D721Med (cell line): ENCODE measurements around the gene RAB3GAP2.

Experiments used
- DNase-seq: peaks from one replicate; pipeline ENCODE4 v3.0.0; 2011; ENCODE audit warnings: low spot score; ENCODE audit not compliant: insufficient read length
- FAIRE-seq: peaks from 2 replicates; lab custom pipeline; 2011; peaks lifted over from hg19 to GRCh38; lab: Jason Lieb, UNC
- TF ChIP-seq, protein P1 (sequence below): IDR thresholded peaks from 2 replicates; pipeline ENCODE4 v1.5.1; 2012; ENCODE audit warnings: mild to moderate bottlenecking, control low read depth; ENCODE audit not compliant: insufficient read depth; ENCODE audit errors: missing control alignments

The RAB3GAP2 gene

DNA sequence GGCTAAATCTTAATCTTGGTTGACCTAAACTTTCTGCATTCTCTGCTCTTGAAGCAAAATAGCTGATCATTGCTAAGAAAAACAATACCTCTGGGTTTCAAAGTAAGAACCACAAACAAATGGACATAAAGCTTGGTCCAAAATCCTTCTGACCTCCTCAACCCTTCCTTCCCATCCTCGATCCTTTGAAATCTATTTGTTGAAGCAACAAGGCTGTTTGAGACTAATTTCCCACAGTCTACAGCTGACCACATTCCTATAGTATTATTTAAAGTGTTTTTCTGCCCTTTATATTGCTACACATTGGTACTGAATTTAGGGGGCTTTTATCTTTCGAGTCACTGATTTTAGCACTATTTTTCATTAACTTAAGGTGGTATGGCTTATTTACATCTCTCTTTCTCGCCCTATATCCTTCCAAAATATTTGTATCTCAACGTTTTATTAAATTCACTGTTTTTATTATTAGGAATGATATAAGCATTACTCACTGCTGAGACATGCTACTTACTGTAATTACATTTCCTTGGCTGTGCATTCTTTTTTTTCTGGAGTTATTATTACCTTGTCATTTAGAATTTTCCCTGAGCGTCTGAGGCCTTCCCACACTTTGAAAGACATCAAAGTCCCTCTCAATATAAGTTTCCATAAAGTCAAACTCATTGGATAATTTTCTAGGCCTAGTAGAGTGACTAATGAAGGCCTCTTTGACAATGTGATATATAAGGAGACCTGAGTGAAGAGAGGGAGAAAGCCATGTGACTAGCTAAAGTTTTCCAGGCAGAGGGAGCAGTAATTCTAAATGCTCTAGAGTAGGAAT, 73.9 kb downstream of the RAB3GAP2 start:
- FAIRE-seq (no peak), DNase-seq (no peak)
- TF ChIP-seq, protein P1, sequence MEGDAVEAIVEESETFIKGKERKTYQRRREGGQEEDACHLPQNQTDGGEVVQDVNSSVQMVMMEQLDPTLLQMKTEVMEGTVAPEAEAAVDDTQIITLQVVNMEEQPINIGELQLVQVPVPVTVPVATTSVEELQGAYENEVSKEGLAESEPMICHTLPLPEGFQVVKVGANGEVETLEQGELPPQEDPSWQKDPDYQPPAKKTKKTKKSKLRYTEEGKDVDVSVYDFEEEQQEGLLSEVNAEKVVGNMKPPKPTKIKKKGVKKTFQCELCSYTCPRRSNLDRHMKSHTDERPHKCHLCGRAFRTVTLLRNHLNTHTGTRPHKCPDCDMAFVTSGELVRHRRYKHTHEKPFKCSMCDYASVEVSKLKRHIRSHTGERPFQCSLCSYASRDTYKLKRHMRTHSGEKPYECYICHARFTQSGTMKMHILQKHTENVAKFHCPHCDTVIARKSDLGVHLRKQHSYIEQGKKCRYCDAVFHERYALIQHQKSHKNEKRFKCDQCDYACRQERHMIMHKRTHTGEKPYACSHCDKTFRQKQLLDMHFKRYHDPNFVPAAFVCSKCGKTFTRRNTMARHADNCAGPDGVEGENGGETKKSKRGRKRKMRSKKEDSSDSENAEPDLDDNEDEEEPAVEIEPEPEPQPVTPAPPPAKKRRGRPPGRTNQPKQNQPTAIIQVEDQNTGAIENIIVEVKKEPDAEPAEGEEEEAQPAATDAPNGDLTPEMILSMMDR = no peak

DNA sequence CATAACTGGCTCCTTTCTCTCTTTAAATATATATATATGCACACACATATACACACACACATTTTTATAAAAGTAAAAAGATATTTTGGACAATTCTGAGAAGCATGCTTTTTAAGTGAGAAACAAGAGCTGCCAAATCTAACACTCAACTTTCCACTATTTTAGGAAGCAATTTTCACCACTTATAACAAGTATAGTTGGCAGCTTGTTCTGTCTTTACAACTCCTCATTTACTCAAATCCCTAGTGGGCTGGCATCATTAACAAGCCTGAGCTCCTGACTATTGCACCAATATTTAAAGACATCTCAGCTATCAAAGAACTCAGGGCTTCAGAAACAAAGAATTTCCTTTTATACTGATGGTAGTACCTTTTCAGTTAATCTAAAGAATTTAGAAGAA, 76.6 kb downstream of the RAB3GAP2 start:
- TF ChIP-seq, protein P1 = no peak
- no peak for DNase-seq
- FAIRE-seq = peak; percentile 6

DNA sequence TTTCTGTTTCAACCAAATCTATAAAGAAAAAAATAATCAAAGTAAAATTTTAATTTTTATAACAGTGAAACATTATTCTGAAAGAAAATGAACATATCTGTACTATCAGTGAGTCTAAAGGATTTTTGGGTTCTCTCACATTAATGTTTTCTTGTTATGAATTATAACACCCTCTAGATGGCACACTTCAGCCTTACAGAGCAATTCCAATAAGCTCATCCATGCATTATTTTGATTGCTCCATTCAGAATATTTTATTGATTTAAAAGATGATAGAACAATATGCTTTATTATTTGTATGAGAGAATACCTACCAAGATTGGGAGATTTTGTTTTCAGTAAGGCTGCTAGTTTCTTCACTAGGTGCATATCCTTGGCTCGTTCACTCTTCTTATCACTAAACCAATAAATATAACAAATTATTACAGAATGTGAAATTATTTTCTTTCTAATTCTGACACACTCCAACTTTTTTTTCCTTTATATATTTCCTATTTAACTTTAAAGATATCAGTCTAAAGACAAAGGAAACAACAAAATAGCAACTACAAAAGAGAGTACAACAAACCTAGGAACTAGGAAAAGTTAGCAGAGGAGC, 82.4 kb downstream of the RAB3GAP2 start:
- DNase-seq (no peak), FAIRE-seq (peak; percentile 72)
- TF ChIP-seq, protein P1 = peak; percentile 74

GRCh38 chr1:220188538-220188937, 83.7 kb downstream of the RAB3GAP2 start:
- DNase-seq = no peak
- TF ChIP-seq, protein P1 = no peak
- peak; percentile 46 for FAIRE-seq

- FAIRE-seq (peak; percentile 44), DNase-seq (no peak)
- TF ChIP-seq, protein P1 = no peak
Measured at GRCh38 chr1:220186752-220187151, 85.5 kb downstream of the RAB3GAP2 start.

GRCh38 chr1:220184506-220184905, 87.7 kb downstream of the RAB3GAP2 start:
- FAIRE-seq = no peak
- DNase-seq = no peak
- TF ChIP-seq, protein P1 = no peak

GRCh38 chr1:220182656-220183055, 89.6 kb downstream of the RAB3GAP2 start:
- DNase-seq (no peak), FAIRE-seq (peak; percentile 85)
- TF ChIP-seq, protein P1 = no peak
